IMR-90 (cell line): ENCODE measurements around the gene GRAP.
"Not testable (repeated sequence)": the region's sequence is repeated elsewhere in the genome, so short reads cannot be mapped to it uniquely, and the experiment has no call there.

Experiments used
- CEBPB ChIP-seq: IDR thresholded peaks from 2 replicates; pipeline ENCODE4 v1.6.1; 2012; ENCODE audit warnings: low read depth, low read length, improper control_type of control experiment
- TF ChIP-seq, protein P1 (sequence below): conservative IDR thresholded peaks from 2 replicates; pipeline ENCODE4 v1.5.1; 2012; ENCODE audit warnings: mild to moderate bottlenecking, low read depth, low read length, improper control_type of control experiment

GRCh38 chr17:19046782-19047375 lies at the start of gene GRAP:
- TF ChIP-seq CEBPB, result not testable (repeated sequence)
- TF ChIP-seq, protein P1, sequence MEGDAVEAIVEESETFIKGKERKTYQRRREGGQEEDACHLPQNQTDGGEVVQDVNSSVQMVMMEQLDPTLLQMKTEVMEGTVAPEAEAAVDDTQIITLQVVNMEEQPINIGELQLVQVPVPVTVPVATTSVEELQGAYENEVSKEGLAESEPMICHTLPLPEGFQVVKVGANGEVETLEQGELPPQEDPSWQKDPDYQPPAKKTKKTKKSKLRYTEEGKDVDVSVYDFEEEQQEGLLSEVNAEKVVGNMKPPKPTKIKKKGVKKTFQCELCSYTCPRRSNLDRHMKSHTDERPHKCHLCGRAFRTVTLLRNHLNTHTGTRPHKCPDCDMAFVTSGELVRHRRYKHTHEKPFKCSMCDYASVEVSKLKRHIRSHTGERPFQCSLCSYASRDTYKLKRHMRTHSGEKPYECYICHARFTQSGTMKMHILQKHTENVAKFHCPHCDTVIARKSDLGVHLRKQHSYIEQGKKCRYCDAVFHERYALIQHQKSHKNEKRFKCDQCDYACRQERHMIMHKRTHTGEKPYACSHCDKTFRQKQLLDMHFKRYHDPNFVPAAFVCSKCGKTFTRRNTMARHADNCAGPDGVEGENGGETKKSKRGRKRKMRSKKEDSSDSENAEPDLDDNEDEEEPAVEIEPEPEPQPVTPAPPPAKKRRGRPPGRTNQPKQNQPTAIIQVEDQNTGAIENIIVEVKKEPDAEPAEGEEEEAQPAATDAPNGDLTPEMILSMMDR, result not testable (repeated sequence)
